H9 (cell line): ENCODE results near the gene NUP43. TPM values are rescaled to one million over a fixed set of nuclear protein-coding genes. Genes with fewer than 3 reads are reported as not detected.

Experiments
- DNase-seq: peaks from one replicate; pipeline ENCODE4 v3.0.0-alpha.2; 2017
- H2AFZ ChIP-seq: one replicate; pipeline ENCODE4 v1.6.1; 2013; ENCODE audit warnings: mild to moderate bottlenecking, low read length, control low read depth, moderate library complexity
- H2AK5ac ChIP-seq: 2 replicates; pipeline ENCODE4 v1.6.1; 2013; ENCODE audit warnings: low read length, control low read depth, mixed read lengths; ENCODE audit not compliant: insufficient read length
- H2BK120ac ChIP-seq: one replicate; pipeline ENCODE4 v1.6.1; 2013; ENCODE audit warnings: low read depth, mild to moderate bottlenecking, low read length, control low read depth, inconsistent platforms; ENCODE audit not compliant: poor library complexity, severe bottlenecking
- H2BK12ac ChIP-seq: 2 replicates; pipeline ENCODE4 v1.6.1; 2013; ENCODE audit warnings: low read length, control low read depth, mixed read lengths, low read depth; ENCODE audit not compliant: insufficient read length
- H2BK15ac ChIP-seq: 2 replicates; pipeline ENCODE4 v1.6.1; 2013; ENCODE audit warnings: low read depth, low read length, control low read depth
- H2BK20ac ChIP-seq: one replicate; pipeline ENCODE4 v1.6.1; 2013; ENCODE audit warnings: low read depth, mild to moderate bottlenecking, low read length, control low read depth, inconsistent platforms; ENCODE audit not compliant: poor library complexity, severe bottlenecking
- H2BK5ac ChIP-seq: 2 replicates; pipeline ENCODE4 v1.6.1; 2013; ENCODE audit warnings: low read length, control low read depth, mixed read lengths; ENCODE audit not compliant: insufficient read length
- H3K14ac ChIP-seq: 2 replicates; pipeline ENCODE4 v1.6.1; 2013; ENCODE audit warnings: low read length, control low read depth; ENCODE audit not compliant: insufficient read depth
- H3K18ac ChIP-seq: 2 replicates; pipeline ENCODE4 v1.6.1; 2013; ENCODE audit warnings: low read depth, mild to moderate bottlenecking, mixed read lengths, low read length, control low read depth; ENCODE audit not compliant: insufficient read length
- H3K23ac ChIP-seq: 2 replicates; pipeline ENCODE4 v1.6.1; 2013; ENCODE audit warnings: low read length, control low read depth, mixed read lengths, low read depth; ENCODE audit not compliant: insufficient read length
- H3K23me2 ChIP-seq: 2 replicates; pipeline ENCODE4 v1.6.1; 2013; ENCODE audit warnings: low read depth, mild to moderate bottlenecking, mixed read lengths, low read length, control low read depth; ENCODE audit not compliant: insufficient read length, poor library complexity, severe bottlenecking
- H3K27ac ChIP-seq: 2 replicates; pipeline ENCODE4 v1.5.1; 2013; ENCODE audit warnings: low read length, control low read depth, mixed read lengths, low read depth; ENCODE audit not compliant: insufficient read length
- H3K27me3 ChIP-seq: 2 replicates; pipeline ENCODE4 v1.6.1; 2013; ENCODE audit warnings: low read length, control low read depth, inconsistent platforms; ENCODE audit not compliant: insufficient read depth
- H3K4ac ChIP-seq: 2 replicates; pipeline ENCODE4 v1.6.1; 2013; ENCODE audit warnings: low read depth, mild to moderate bottlenecking, control low read depth, inconsistent platforms, low read length, moderate library complexity
- H3K4me1 ChIP-seq: 2 replicates; pipeline ENCODE4 v1.6.1; 2013; ENCODE audit warnings: low read length, control low read depth, inconsistent platforms; ENCODE audit not compliant: insufficient read depth
- H3K4me2 ChIP-seq: 2 replicates; pipeline ENCODE4 v1.6.1; 2013; ENCODE audit warnings: low read length, control low read depth, mixed read lengths; ENCODE audit not compliant: insufficient read length, insufficient read depth
- H3K56ac ChIP-seq: 2 replicates; pipeline ENCODE4 v1.6.1; 2013; ENCODE audit warnings: low read depth, mild to moderate bottlenecking, mixed read lengths, low read length, control low read depth; ENCODE audit not compliant: insufficient read length
- H3K79me1 ChIP-seq: 2 replicates; pipeline ENCODE4 v1.6.1; 2013; ENCODE audit warnings: low read depth, mild to moderate bottlenecking, moderate library complexity, low read length, control low read depth, inconsistent platforms; ENCODE audit not compliant: insufficient read depth, poor library complexity, severe bottlenecking
- H3K79me2 ChIP-seq: 2 replicates; pipeline ENCODE4 v1.6.1; 2013; ENCODE audit warnings: low read length, control low read depth, inconsistent platforms; ENCODE audit not compliant: insufficient read depth
- H3K9ac ChIP-seq: 2 replicates; pipeline ENCODE4 v1.6.1; 2013; ENCODE audit warnings: low read length, control low read depth, mixed read lengths; ENCODE audit not compliant: insufficient read length; ENCODE audit errors: extremely low read depth
- H3K9me3 ChIP-seq: one replicate; pipeline ENCODE4 v1.6.1; 2013; ENCODE audit warnings: low read depth, low read length, inconsistent platforms; ENCODE audit not compliant: control insufficient read depth
- H3T11ph ChIP-seq: one replicate; pipeline ENCODE4 v1.6.1; 2013; ENCODE audit warnings: mild to moderate bottlenecking, low read length, control low read depth, inconsistent platforms
- H4K20me1 ChIP-seq: one replicate; pipeline ENCODE4 v1.6.1; 2013; ENCODE audit not compliant: control insufficient read depth, insufficient read length, insufficient read depth
- H4K5ac ChIP-seq: 2 replicates; pipeline ENCODE4 v1.6.1; 2013; ENCODE audit warnings: low read depth, mild to moderate bottlenecking, mixed read lengths, low read length, control low read depth; ENCODE audit not compliant: insufficient read length
- H4K8ac ChIP-seq: replicated peaks from 2 replicates; pipeline ENCODE4 v1.6.1; 2013; ENCODE audit warnings: low read length, control low read depth, mixed read lengths, low read depth; ENCODE audit not compliant: insufficient read length
- H4K91ac ChIP-seq: 2 replicates; pipeline ENCODE4 v1.6.1; 2013; ENCODE audit warnings: low read depth, mild to moderate bottlenecking, moderate library complexity, mixed read lengths, low read length, control low read depth; ENCODE audit not compliant: insufficient read length
- H3K27ac Mint-ChIP-seq, 3 experiments: 2 replicates in 2 of 3; 3 replicates in 1 of 3; pipeline ENCODE4 v1.8.0; 2020 to 2021; ENCODE audit warnings: mixed read lengths in 3 of 3, mild to moderate bottlenecking in 1 of 3, moderate library complexity in 1 of 3
- H3K27me3 Mint-ChIP-seq: 2 replicates; pipeline ENCODE4 v1.8.0; 2021; ENCODE audit warnings: low read depth, mild to moderate bottlenecking, moderate library complexity, mixed read lengths
- H3K36me3 Mint-ChIP-seq, 3 experiments: 2 replicates in 2 of 3; 3 replicates in 1 of 3; pipeline ENCODE4 v1.8.0; 2020 to 2021; ENCODE audit warnings: low read depth in 3 of 3, mixed read lengths in 3 of 3; ENCODE audit not compliant: insufficient read depth in 1 of 3
- H3K4me1 Mint-ChIP-seq, 2 experiments: 2 replicates each; pipeline ENCODE4 v1.8.0; 2020; ENCODE audit warnings: mixed read lengths in 2 of 2
- H3K4me3 Mint-ChIP-seq, 2 experiments: 2 replicates in 1 of 2; 3 replicates in 1 of 2; pipeline ENCODE4 v1.8.0; 2020 to 2021; ENCODE audit warnings: mild to moderate bottlenecking in 2 of 2, mixed read lengths in 2 of 2, moderate library complexity in 1 of 2
- H3K9me3 Mint-ChIP-seq, 2 experiments: 2 replicates in 1 of 2; 3 replicates in 1 of 2; pipeline ENCODE4 v1.8.0; 2020; ENCODE audit warnings: mild to moderate bottlenecking in 2 of 2, mixed read lengths in 2 of 2, moderate library complexity in 1 of 2
- CTCF ChIP-seq: fragments of 200-600 bp; sonication (generic); conservative IDR thresholded peaks from 3 replicates; pipeline ENCODE4 v1.8.0; 2021; ENCODE audit warnings: antibody characterized with exemption, mild to moderate bottlenecking
- total RNA-seq: library from RNA; stranded (reverse); gene quantifications from 2 replicates; pipeline ENCODE4 v1.2.1, GENCODE V29; 2021

The NUP43 gene
- total RNA-seq, 1 experiment from 2014 or later, result 92.1 TPM

GRCh38 chr6:149681209-149681608, 65.1 kb downstream of the NUP43 start:
- Mint-ChIP-seq H3K4me1 (no peaks in the 10 kb centered on the region; a peak in 1 of 4 replicates), H3K27ac (no peak overlapping the region), H3K9me3 (no peaks in the 10 kb centered on the region), H3K36me3 (peaks cover 11 to 46% (median 39%) of the 10 kb centered on the region in 3 experiments; a peak in 6 of 7 replicates), H3K4me3 (no peak overlapping the region), H3K27me3 (no peaks in the 10 kb centered on the region)
- H2AK5ac ChIP-seq, result no peak overlapping the region
- no peak for DNase-seq
- H3K23me2 ChIP-seq, result no peaks in the 10 kb centered on the region
- H3K27ac ChIP-seq, result no peak overlapping the region
- no peak overlapping the region for H2BK5ac ChIP-seq
- no peaks in the 10 kb centered on the region for H3K79me2 ChIP-seq
- H3K4me1 ChIP-seq, result no peaks in the 10 kb centered on the region
- H3K9ac ChIP-seq, result no peak overlapping the region
- no peak overlapping the region for H3K56ac ChIP-seq
- no peak overlapping the region for H3K18ac ChIP-seq
- no peaks in the 10 kb centered on the region for H3K79me1 ChIP-seq
- H3K14ac ChIP-seq, result no peak overlapping the region
- H2BK15ac ChIP-seq, result no peak overlapping the region
- H2BK120ac ChIP-seq, result no peak overlapping the region
- H3K4me2 ChIP-seq, result no peak overlapping the region
- no peak overlapping the region for H2AFZ ChIP-seq
- H3K9me3 ChIP-seq, result no peaks in the 10 kb centered on the region
- H4K5ac ChIP-seq, result no peak overlapping the region
- H2BK20ac ChIP-seq, result no peak overlapping the region
- no peak overlapping the region for H3T11ph ChIP-seq
- H4K20me1 ChIP-seq, result no peaks in the 10 kb centered on the region
- H3K4ac ChIP-seq, result no peak overlapping the region
- no peak overlapping the region for H3K23ac ChIP-seq
- H3K27me3 ChIP-seq, result no peaks in the 10 kb centered on the region
- no peak for TF ChIP-seq CTCF
- no peak overlapping the region for H2BK12ac ChIP-seq
- H4K91ac ChIP-seq, result no peak overlapping the region
- no peak overlapping the region for H4K8ac ChIP-seq
